Amniotic epithelial cell (primary cell): Measurements from ENCODE around the gene PXK.

Experiments used
- DNase-seq: peaks from one replicate; pipeline ENCODE4 v3.0.0-alpha.2; 2010; ENCODE audit warnings: low read depth

Gene PXK

GRCh38 chr3:58383904-58384303 is 51.2 kb downstream of the PXK start:
- DNase-seq, result peak; percentile 100

GRCh38 chr3:58384381-58385090 is 51.8 kb downstream of the PXK start:
- peak; percentile 23 for DNase-seq

- DNase-seq, result peak; percentile 100
Measured at GRCh38 chr3:58386626-58387365, 54.1 kb downstream of the PXK start.

- no peak for DNase-seq
Measured at GRCh38 chr3:58387650-58388546, 55.2 kb downstream of the PXK start.

GRCh38 chr3:58388550-58389091 is 55.9 kb downstream of the PXK start:
- peak; percentile 94 for DNase-seq

- peak; percentile 75 for DNase-seq
Measured at GRCh38 chr3:58391156-58391865, 58.6 kb downstream of the PXK start.

GRCh38 chr3:58392181-58392580 is 59.5 kb downstream of the PXK start:
- DNase-seq, result peak; percentile 94

GRCh38 chr3:58394339-58394738 is 61.6 kb downstream of the PXK start:
- DNase-seq, result no peak

GRCh38 chr3:58398669-58399333 is 66.1 kb downstream of the PXK start:
- DNase-seq, result peak; percentile 74

GRCh38 chr3:58403513-58404109 is 70.9 kb downstream of the PXK start:
- no peak for DNase-seq

- DNase-seq, result peak; percentile 73
Measured at GRCh38 chr3:58404396-58404795, 71.7 kb downstream of the PXK start.

- DNase-seq, result no peak
Measured at GRCh38 chr3:58408906-58409305, 76.2 kb downstream of the PXK start.

- no peak for DNase-seq
Measured at GRCh38 chr3:58409663-58410062, 77.0 kb downstream of the PXK start.

- no peak for DNase-seq
Measured at GRCh38 chr3:58411036-58411435, 78.3 kb downstream of the PXK start.

GRCh38 chr3:58411851-58412830 is 79.4 kb downstream of the PXK start:
- DNase-seq, result no peak

- DNase-seq, result peak; percentile 84
Measured at GRCh38 chr3:58414538-58415197, 82.0 kb downstream of the PXK start.

GRCh38 chr3:58416191-58416590 is 83.5 kb downstream of the PXK start:
- peak; percentile 23 for DNase-seq

GRCh38 chr3:58417075-58417474 is 84.4 kb downstream of the PXK start:
- DNase-seq, result no peak

- no peak for DNase-seq
Measured at GRCh38 chr3:58418227-58418626, 85.5 kb downstream of the PXK start.
